ENCODE data around the gene NFIX. TPM values are rescaled to one million over a fixed set of nuclear protein-coding genes. Genes with fewer than 3 reads are reported as not detected.

NFIX gene
- total and polyA plus RNA-seq, 2 of the 13 experiments (the other 11 are each of a cell fraction or from before 2014, with no cell fraction given), result 3.4 to 5.4 TPM

DNA sequence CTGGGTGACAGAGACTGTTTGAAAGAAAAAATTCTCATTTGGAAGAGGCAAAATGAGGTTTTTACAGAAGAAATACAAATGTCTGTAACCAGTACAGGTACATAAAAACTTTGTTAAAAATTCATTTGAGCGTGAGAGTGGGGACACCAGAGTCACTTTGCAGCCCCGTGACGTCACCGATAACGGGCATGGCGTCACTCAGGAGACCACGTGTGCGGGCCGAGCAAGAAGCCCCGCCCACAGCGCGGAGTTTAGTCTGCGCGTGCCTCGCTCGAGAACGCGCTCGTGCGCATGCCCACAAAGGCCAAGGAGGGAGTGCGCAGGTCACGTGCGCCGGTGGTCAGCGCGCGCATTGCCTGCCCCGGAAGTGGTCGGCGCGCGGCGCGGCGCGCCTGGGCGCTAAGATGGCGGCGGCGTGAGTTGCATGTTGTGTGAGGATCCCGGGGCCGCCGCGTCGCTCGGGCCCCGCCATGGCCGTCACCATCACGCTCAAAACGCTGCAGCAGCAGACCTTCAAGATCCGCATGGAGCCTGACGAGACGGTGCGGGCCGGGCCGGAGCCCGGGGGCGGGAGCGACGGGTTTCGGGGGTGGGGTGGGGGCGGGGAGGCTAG, 49.7 kb upstream of the NFIX start, which contains the start of gene RAD23A (continued):
- TF ChIP-seq, protein P1, sequence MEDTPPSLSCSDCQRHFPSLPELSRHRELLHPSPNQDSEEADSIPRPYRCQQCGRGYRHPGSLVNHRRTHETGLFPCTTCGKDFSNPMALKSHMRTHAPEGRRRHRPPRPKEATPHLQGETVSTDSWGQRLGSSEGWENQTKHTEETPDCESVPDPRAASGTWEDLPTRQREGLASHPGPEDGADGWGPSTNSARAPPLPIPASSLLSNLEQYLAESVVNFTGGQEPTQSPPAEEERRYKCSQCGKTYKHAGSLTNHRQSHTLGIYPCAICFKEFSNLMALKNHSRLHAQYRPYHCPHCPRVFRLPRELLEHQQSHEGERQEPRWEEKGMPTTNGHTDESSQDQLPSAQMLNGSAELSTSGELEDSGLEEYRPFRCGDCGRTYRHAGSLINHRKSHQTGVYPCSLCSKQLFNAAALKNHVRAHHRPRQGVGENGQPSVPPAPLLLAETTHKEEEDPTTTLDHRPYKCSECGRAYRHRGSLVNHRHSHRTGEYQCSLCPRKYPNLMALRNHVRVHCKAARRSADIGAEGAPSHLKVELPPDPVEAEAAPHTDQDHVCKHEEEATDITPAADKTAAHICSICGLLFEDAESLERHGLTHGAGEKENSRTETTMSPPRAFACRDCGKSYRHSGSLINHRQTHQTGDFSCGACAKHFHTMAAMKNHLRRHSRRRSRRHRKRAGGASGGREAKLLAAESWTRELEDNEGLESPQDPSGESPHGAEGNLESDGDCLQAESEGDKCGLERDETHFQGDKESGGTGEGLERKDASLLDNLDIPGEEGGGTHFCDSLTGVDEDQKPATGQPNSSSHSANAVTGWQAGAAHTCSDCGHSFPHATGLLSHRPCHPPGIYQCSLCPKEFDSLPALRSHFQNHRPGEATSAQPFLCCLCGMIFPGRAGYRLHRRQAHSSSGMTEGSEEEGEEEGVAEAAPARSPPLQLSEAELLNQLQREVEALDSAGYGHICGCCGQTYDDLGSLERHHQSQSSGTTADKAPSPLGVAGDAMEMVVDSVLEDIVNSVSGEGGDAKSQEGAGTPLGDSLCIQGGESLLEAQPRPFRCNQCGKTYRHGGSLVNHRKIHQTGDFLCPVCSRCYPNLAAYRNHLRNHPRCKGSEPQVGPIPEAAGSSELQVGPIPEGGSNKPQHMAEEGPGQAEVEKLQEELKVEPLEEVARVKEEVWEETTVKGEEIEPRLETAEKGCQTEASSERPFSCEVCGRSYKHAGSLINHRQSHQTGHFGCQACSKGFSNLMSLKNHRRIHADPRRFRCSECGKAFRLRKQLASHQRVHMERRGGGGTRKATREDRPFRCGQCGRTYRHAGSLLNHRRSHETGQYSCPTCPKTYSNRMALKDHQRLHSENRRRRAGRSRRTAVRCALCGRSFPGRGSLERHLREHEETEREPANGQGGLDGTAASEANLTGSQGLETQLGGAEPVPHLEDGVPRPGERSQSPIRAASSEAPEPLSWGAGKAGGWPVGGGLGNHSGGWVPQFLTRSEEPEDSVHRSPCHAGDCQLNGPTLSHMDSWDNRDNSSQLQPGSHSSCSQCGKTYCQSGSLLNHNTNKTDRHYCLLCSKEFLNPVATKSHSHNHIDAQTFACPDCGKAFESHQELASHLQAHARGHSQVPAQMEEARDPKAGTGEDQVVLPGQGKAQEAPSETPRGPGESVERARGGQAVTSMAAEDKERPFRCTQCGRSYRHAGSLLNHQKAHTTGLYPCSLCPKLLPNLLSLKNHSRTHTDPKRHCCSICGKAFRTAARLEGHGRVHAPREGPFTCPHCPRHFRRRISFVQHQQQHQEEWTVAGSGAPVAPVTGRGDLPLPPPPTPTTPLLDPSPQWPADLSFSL (CRISPR knock-in tag; IDR thresholded peaks at IDR 0.05), result no peak
- TF ChIP-seq GLI4 (CRISPR knock-in tag; IDR thresholded peaks at IDR 0.05; ENCODE audit: borderline replicate concordance), result 0 out of 2 replicates have a peak, but pooled peaks have one; percentile 55
- no peak for TF ChIP-seq RFXANK (CRISPR knock-in tag; IDR thresholded peaks at IDR 0.05)
- peak; percentile 99 for TF ChIP-seq AGO1 (IDR thresholded peaks at IDR 0.05; ENCODE audit: low read depth, low read length, poor library complexity, severe bottlenecking)
- no peak for TF ChIP-seq SRF (IDR thresholded peaks at IDR 0.05; ENCODE audit: low read depth, low read length)
- TF ChIP-seq NR2F2 (IDR thresholded peaks at IDR 0.05; ENCODE audit: borderline replicate concordance, low read depth), result peak; percentile 11; the same call in 1 of the 2 replicates
- TF ChIP-seq TCF12 (IDR thresholded peaks at IDR 0.05), result no peak
- peak; percentile 64; the same call in 1 of the 2 replicates for TF ChIP-seq TCF12 (CRISPR knock-in tag; IDR thresholded peaks at IDR 0.05)
- TF ChIP-seq, protein P2, sequence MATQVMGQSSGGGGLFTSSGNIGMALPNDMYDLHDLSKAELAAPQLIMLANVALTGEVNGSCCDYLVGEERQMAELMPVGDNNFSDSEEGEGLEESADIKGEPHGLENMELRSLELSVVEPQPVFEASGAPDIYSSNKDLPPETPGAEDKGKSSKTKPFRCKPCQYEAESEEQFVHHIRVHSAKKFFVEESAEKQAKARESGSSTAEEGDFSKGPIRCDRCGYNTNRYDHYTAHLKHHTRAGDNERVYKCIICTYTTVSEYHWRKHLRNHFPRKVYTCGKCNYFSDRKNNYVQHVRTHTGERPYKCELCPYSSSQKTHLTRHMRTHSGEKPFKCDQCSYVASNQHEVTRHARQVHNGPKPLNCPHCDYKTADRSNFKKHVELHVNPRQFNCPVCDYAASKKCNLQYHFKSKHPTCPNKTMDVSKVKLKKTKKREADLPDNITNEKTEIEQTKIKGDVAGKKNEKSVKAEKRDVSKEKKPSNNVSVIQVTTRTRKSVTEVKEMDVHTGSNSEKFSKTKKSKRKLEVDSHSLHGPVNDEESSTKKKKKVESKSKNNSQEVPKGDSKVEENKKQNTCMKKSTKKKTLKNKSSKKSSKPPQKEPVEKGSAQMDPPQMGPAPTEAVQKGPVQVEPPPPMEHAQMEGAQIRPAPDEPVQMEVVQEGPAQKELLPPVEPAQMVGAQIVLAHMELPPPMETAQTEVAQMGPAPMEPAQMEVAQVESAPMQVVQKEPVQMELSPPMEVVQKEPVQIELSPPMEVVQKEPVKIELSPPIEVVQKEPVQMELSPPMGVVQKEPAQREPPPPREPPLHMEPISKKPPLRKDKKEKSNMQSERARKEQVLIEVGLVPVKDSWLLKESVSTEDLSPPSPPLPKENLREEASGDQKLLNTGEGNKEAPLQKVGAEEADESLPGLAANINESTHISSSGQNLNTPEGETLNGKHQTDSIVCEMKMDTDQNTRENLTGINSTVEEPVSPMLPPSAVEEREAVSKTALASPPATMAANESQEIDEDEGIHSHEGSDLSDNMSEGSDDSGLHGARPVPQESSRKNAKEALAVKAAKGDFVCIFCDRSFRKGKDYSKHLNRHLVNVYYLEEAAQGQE (IDR thresholded peaks at IDR 0.05; ENCODE audit: borderline replicate concordance in 1 of 2, low read depth in 1 of 2, low read length in 2 of 2), result peak in 1 of 2 experiments; percentile 71; a peak in 1 of 4 replicates
- TF ChIP-seq, protein P3, sequence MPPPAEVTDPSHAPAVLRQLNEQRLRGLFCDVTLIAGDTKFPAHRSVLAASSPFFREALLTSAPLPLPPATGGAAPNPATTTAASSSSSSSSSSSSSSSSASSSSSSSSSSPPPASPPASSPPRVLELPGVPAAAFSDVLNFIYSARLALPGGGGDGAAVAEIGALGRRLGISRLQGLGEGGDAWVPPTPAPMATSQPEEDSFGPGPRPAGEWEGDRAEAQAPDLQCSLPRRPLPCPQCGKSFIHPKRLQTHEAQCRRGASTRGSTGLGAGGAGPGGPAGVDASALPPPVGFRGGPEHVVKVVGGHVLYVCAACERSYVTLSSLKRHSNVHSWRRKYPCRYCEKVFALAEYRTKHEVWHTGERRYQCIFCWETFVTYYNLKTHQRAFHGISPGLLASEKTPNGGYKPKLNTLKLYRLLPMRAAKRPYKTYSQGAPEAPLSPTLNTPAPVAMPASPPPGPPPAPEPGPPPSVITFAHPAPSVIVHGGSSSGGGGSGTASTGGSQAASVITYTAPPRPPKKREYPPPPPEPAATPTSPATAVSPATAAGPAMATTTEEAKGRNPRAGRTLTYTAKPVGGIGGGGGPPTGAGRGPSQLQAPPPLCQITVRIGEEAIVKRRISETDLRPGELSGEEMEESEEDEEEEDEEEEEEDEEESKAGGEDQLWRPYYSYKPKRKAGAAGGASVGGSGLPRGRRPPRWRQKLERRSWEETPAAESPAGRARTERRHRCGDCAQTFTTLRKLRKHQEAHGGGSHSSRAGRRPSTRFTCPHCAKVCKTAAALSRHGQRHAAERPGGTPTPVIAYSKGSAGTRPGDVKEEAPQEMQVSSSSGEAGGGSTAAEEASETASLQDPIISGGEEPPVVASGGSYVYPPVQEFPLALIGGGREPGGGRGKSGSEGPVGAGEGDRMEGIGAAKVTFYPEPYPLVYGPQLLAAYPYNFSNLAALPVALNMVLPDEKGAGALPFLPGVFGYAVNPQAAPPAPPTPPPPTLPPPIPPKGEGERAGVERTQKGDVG (CRISPR knock-in tag; IDR thresholded peaks at IDR 0.05; ENCODE audit: borderline replicate concordance), result no peak
- TF ChIP-seq MED8 (CRISPR knock-in tag; IDR thresholded peaks at IDR 0.05; ENCODE audit: insufficient replicate concordance), result peak; percentile 58
- no peak for TF ChIP-seq MAFG (CRISPR knock-in tag; IDR thresholded peaks at IDR 0.05)
- TF ChIP-seq NR2F6 (IDR thresholded peaks at IDR 0.05), result no peak
- peak; percentile 59; the same call in 1 of the 2 replicates for TF ChIP-seq NR2F6 (CRISPR knock-in tag; IDR thresholded peaks at IDR 0.05)
- TF ChIP-seq, protein P4, sequence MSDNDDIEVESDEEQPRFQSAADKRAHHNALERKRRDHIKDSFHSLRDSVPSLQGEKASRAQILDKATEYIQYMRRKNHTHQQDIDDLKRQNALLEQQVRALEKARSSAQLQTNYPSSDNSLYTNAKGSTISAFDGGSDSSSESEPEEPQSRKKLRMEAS (IDR thresholded peaks at IDR 0.05), result peak; percentile 96
- no peak for TF ChIP-seq SMARCC2 (IDR thresholded peaks at IDR 0.05)
